Gastrocnemius medialis (tissue), 4 donors: ENCODE results near the gene ATP4B. TPM values are rescaled to one million over a fixed set of nuclear protein-coding genes. Genes with fewer than 3 reads are reported as not detected.

ENCODE experiments used
- ATAC-seq, 2 donors: fragments of 150-250 bp; one replicate each; pipeline ENCODE4 v1.9.1; 2016
- DNase-seq, 2 donors: peaks; one replicate each; pipeline ENCODE4 v3.0.0-alpha.2; 2019
- H3K27ac ChIP-seq, 4 donors: fragments of 200-600 bp; sonication (generic); 1 replicate in 1 of 4; 2 replicates in 3 of 4; pipeline ENCODE4 v1.5.1; 2016 to 2018; ENCODE audit warnings: mild to moderate bottlenecking in 2 of 4, moderate library complexity in 1 of 4
- H3K27me3 ChIP-seq, 3 donors: fragments of 200-600 bp; sonication (generic) in 2 of 3; 1 replicate in 1 of 3; 2 replicates in 2 of 3; pipeline versions ENCODE4 v1.5.1 to v1.6.0; 2016 to 2019; ENCODE audit warnings: mild to moderate bottlenecking in 1 of 3, moderate library complexity in 1 of 3
- H3K36me3 ChIP-seq, 2 donors: fragments of 200-600 bp; sonication (generic) in 1 of 2; one replicate each; pipeline ENCODE4 v1.5.1; 2017 to 2018
- H3K4me1 ChIP-seq, 2 donors: fragments of 200-600 bp; sonication (generic) in 1 of 2; one replicate each; pipeline ENCODE4 v1.5.1; 2016 to 2017; ENCODE audit warnings: mild to moderate bottlenecking in 2 of 2
- H3K4me3 ChIP-seq, 4 donors: fragments of 200-600 bp; sonication (generic) in 3 of 4; 1 replicate in 1 of 4; 2 replicates in 3 of 4; pipeline ENCODE4 v1.5.1; 2016 to 2019; ENCODE audit warnings: mild to moderate bottlenecking in 2 of 4
- H3K9me3 ChIP-seq, 3 donors: fragments of 200-600 bp; sonication (generic) in 2 of 3; 1 replicate in 1 of 3; 2 replicates in 2 of 3; pipeline ENCODE4 v1.5.1; 2016 to 2019
- CTCF ChIP-seq, 5 experiments: fragments of 450-650 bp in 3 of 5; fragments of 200-600 bp in 2 of 5; sonication (generic) in 2 of 5; IDR thresholded peaks in 4 of 5; conservative IDR thresholded peaks in 1 of 5; 1 replicate in 4 of 5; 2 replicates in 1 of 5; pipeline ENCODE4 v1.5.1; 2016 to 2019; ENCODE audit warnings: antibody characterized with exemption in 5 of 5, mild to moderate bottlenecking in 3 of 5, moderate library complexity in 3 of 5
- POLR2A ChIP-seq, 2 donors: fragments of 450-650 bp; IDR thresholded peaks; one replicate each; pipeline ENCODE4 v1.6.1; 2017; ENCODE audit warnings: antibody characterized with exemption in 2 of 2, mild to moderate bottlenecking in 2 of 2, moderate library complexity in 2 of 2
- in situ Hi-C, 4 donors: fragments of 200-750 bp; cut with MboI; loops; one replicate each; pipeline versions ENCODE4 v1.15.0 to v1.8.0; 2017; ENCODE audit warnings: low sequenced_read_pairs in 4 of 4
- intact Hi-C: fragments of 100-400 bp; cut with DNase I; formaldehyde crosslinking; loops from one replicate; pipeline ENCODE4 v1.15.1; 2023; ENCODE audit warnings: low total_unique reads
- total RNA-seq, 4 donors: library from RNA; depleted of rRNA; stranded (reverse); fragments of >200 nt; gene quantifications; one replicate each; pipeline versions ENCODE4 v1.1.0 to v1.2.3, GENCODE V29; 2016

Gene ATP4B
- total RNA-seq, 4 donors from 2014 or later, result not detected

- in situ Hi-C loops (no loop called here), intact Hi-C loops (no loop called here)
- TF ChIP-seq POLR2A (IDR thresholded peaks at IDR 0.05) (no peak), CTCF (IDR thresholded peaks at IDR 0.05 in 4 of 5, conservative IDR thresholded peaks at IDR 0.05 in 1 of 5) (no peak)
- H3K27me3 ChIP-seq, result no peaks in the 10 kb centered on the region
- ATAC-seq, result no peak
- H3K4me1 ChIP-seq, result no peaks in the 10 kb centered on the region
- no peak for DNase-seq
- H3K4me3 ChIP-seq, result no peak overlapping the region
- H3K27ac ChIP-seq, result no peak overlapping the region
- H3K36me3 ChIP-seq, result peaks cover 0 to 15% of the 10 kb centered on the region in 2 donors
- no peaks in the 10 kb centered on the region for H3K9me3 ChIP-seq
Measured at GRCh38 chr13:113630296-113630695, 27.7 kb downstream of the ATP4B start.

- ATAC-seq, result no peak
Measured at GRCh38 chr13:113629866-113630265, 28.1 kb downstream of the ATP4B start.

GRCh38 chr13:113628291-113629270 lies 29.4 kb downstream of the ATP4B start:
- ATAC-seq, result no peak
- no peak for DNase-seq

More at GRCh38 chr13:113629866-113630265, 28.1 kb downstream of the ATP4B start:
- DNase-seq, result no peak
- in situ Hi-C loops (no loop called here), intact Hi-C loops (no loop called here)
- Histone ChIP-seq H3K4me3 (no peak overlapping the region), H3K27me3 (no peaks in the 10 kb centered on the region), H3K9me3 (no peaks in the 10 kb centered on the region), H3K4me1 (no peaks in the 10 kb centered on the region), H3K36me3 (peaks cover 0 to 11% of the 10 kb centered on the region in 2 donors), H3K27ac (no peak overlapping the region)
- TF ChIP-seq POLR2A (IDR thresholded peaks at IDR 0.05) (no peak), CTCF (IDR thresholded peaks at IDR 0.05 in 4 of 5, conservative IDR thresholded peaks at IDR 0.05 in 1 of 5) (no peak)

DNA sequence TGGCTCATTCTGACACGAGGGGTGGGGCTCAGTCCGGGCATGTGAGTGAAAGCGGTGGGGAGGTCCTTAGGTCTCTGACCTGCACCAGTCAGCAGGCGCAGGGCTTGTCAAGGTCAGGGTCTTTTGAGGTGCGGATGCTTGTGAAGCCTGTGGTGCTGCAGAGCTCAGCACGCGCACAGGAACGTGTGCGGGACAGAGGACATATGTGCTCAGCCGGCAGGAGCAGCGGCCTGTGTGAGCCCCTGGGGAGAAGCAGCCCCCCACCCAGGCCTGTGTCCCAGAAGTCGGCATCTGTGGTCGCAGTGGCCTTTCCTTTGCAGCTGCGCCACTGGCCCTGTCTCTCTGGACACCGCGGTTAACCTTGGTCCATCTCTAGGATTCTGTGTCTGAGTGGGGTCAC lies 30.9 kb downstream of the ATP4B start:
- no peak for TF ChIP-seq CTCF (IDR thresholded peaks at IDR 0.05 in 4 of 5, conservative IDR thresholded peaks at IDR 0.05 in 1 of 5)
- no peak for TF ChIP-seq POLR2A (IDR thresholded peaks at IDR 0.05)
- DNase-seq (no peak), ATAC-seq (no peak)
- Histone ChIP-seq H3K36me3 (no peaks in the 10 kb centered on the region), H3K4me3 (no peak overlapping the region), H3K27me3 (no peaks in the 10 kb centered on the region), H3K27ac (no peak overlapping the region), H3K4me1 (no peaks in the 10 kb centered on the region), H3K9me3 (no peaks in the 10 kb centered on the region)
- intact Hi-C loops, result no loop called here
- in situ Hi-C loops, result no loop called here

More at GRCh38 chr13:113628291-113629270, 29.4 kb downstream of the ATP4B start:
- Histone ChIP-seq H3K36me3 (no peaks in the 10 kb centered on the region), H3K27ac (no peak overlapping the region), H3K9me3 (no peaks in the 10 kb centered on the region), H3K4me3 (no peak overlapping the region), H3K27me3 (no peaks in the 10 kb centered on the region), H3K4me1 (no peaks in the 10 kb centered on the region)
- intact Hi-C loops (no loop called here), in situ Hi-C loops (no loop called here)
- TF ChIP-seq CTCF (IDR thresholded peaks at IDR 0.05 in 4 of 5, conservative IDR thresholded peaks at IDR 0.05 in 1 of 5), result no peak
- no peak for TF ChIP-seq POLR2A (IDR thresholded peaks at IDR 0.05)
